GM19468 (cell line): Measurements from ENCODE around the gene S100P.
"Not testable (repeated sequence)": the region's sequence is repeated elsewhere in the genome, so short reads cannot be mapped to it uniquely, and the experiment has no call there.

Experiments used
- ATAC-seq: cut with Tn5 transposase; IDR thresholded peaks from one replicate; pipeline ENCODE4 v1.9.1; 2021; ENCODE audit warnings: mild to moderate bottlenecking, moderate library complexity, moderate number of reproducible peaks; ENCODE audit not compliant: unreplicated experiment; ENCODE audit errors: extremely low read depth

The S100P gene

DNA sequence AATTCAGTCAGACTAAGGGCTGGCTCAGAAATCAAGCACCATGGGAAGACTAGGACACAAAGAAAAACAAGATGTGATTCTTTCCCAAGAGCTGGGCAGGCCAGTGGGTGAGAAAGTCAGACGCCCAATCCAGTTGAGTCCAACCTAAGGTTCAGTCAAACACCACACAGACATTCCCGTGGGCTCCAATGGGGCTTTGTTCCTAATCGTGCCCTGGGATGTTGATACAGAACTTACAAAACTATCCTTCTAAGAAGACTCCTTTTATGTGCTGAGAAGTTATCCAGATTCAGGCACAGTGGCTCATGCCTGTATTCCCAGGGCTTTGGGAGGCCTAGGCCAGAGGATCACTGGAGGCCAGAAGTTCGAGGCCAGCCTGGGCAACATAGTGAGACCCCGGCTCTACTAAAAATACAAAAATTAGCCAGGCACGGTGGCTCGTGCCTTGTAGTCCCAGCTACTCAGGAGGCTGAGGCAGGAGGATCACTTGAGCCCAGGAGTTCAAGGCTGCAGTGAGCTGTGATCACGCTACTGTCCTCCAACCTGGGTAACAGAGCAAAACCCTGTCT lies 26.0 kb downstream of the S100P start:
- no peak for ATAC-seq

DNA sequence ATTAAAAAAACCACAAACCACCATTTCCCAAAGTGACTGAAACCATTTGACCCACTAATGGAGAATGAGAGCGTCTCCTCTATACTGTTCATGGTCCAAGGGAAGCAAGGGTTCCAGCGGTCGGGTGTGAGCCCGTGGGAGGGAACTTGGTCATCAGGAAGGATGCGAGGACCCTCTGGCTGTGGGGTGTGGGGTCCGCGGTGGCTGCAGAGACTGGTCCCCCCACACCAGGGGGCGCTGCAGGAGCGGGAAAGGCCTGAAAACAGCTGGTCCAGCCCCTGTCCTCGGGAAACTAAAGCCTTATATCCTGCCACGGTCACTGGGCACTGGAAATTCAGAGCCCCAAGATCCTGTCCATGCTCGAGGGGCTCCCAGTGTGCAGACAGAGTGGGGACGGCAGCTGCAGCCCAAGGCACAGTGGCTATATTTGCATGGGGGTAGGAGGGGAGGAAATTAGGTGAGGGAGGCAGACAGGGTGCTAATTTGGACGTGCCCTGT lies 26.6 kb downstream of the S100P start:
- ATAC-seq: no peak

DNA sequence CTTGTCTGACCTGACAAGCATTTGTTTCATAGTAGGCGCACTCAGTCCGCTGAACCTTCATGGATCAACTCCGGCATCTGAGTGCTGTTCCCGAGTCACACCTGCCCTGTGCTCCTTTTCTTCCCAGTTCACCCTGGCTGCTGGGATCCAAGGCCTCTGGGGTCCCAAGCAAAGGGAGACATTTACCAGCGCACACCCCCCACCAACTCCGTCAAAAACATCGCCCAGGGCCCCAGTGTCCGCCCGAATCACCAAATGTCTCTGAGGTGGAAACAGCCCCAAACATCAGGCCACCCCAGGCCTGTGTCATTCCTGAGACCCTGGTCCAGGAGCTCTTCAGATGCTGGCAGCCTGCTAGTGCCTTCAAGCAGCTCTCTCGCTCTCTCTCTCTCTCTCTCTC lies 27.4 kb downstream of the S100P start:
- ATAC-seq: no peak

DNA sequence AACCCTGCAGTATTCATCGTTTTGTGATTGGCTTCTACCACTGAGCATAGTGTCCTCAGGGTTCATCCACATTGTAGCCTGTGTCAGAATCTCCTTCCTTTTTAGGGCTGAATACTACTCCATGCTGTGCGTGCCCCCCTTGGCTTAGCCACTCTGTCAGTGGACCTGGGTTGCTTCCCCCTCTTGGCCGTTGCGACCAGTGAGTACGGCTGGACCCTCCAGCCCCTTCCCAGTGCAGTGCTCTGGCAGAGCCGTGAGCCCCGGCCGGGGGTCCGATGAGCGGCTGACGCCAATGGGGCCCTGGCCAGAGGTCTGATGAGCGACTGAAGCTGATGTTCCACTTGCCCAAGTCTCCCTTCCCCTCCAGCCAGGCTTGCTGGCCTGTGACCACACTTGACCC lies 29.2 kb downstream of the S100P start:
- no peak for ATAC-seq

DNA sequence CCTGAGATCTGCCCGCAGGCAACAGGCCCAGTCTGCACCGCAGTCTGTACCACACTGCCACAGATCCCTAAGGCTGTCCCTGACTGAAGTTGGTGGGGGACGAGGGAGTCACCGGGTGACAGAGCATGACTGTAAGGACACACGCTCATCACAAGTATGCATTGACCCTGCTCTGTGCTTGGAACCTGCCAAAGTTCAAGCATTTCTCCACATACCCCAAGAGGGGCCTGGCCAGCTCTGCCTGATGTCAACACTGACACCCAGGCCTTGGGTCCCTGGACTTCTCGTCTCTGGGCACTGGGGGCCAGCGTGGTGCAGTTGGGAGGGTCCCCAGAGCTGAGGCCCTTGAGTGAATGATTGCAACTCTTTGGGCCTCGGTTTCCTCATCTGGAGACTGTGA lies 30.2 kb downstream of the S100P start:
- ATAC-seq: no peak

DNA sequence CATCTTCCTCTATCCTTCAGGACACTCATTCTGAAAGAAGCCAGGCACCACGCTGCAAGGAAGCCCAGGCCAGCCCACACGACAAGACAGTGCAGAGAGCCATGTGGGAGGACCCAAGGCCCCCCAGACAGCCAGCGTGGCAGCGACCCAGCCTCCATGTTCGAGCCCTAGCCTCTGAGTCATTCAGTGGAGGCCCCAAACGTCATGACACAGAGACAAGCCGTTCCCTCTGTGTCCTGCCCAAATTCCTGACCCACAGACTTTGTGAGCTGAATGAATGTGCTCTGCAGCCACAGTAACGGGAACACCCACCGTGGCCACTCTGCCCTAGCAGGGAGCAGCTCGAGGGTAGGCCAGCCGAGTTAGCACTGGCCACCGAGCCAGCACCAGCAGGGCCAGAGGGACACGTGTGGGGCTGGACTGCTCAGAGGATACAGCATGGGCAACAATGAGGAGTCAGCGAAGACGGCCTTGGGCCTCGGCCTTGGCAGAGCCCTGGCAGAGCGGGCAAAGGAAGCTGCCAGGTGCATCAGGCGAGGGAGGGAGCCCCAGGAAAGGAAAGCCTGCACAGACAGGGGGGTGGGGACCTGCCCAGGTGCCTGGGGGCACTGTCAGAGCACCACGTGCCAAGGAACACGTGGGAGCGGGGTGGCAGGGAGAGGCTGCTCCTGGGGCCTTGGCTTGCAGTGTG lies 30.9 kb downstream of the S100P start:
- ATAC-seq: no peak

DNA sequence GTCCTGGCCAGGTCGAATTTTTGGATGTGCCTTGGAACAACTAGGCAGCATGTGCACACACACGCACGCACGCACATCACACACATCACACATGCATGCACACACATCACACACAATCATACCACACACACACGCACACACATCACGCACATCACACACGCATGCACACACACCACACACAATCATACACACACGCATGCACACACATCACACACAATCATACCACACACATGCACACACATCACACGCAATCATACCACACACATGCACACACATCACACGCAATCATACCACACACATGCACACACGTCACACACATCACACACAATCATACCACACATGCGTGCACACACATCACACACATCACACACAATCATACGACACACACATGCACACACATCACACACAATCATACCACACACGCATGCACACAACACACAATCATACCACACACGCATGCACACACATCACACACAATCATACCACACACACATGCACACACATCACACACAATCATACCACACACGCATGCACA lies 31.8 kb downstream of the S100P start:
- ATAC-seq: not testable (repeated sequence)

DNA sequence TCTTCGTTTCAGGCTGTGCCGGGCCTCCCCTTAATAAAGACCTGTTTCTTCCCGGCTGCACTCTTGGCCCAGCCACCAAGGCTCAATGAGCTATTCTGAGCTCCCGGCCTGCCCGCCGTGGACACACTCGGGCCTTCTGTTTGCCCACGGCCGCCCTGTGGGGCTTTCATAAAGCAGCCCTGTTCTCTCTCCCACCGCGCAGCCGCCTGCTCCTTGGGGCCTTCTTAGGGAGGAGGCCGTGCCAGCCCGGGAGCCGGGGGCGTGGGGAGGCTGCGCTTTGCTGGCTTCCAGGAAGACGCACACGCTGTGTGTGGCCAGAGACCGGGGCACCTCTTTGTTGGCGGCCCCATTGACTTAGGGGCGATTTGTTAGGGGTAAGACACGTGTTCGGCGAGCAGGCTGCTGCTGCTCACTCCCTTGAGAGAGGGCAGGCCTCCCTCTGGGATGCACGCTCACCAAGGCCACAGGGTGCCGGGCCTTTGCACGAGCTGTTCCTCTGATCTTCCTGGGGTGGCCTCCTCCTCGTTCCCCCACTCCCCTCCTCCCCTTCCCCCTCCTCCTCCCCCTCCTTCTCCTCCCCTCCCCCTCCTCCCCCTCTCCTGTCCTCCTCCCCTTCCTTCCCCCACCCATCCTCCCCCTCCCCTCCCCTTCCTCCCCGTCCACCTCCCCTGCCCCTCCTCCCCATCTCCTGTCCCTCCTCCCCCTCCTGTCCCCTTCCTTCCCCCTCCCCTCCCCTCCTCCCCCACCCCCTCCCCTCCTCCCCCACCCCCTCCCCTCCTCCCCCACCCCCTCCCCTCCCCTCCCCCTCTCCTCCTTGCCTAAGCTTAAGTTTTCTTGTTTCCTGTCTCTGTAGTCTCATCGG lies 33.6 kb downstream of the S100P start:
- no peak for ATAC-seq

DNA sequence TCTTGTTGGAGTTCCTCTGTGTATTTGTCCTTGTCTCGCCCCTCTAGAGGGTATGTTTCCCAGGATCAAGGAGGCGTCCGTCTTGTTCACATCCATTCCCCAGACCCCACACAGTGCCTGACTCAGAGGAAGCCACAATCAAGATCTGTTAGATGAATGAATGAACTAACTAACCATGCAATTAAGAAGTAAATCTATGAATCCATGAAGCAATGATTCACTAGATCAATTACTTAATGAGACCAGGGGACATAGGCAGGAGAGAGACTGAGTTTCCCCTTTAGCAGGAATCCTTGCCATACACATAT lies 34.2 kb downstream of the S100P start:
- no peak for ATAC-seq

DNA sequence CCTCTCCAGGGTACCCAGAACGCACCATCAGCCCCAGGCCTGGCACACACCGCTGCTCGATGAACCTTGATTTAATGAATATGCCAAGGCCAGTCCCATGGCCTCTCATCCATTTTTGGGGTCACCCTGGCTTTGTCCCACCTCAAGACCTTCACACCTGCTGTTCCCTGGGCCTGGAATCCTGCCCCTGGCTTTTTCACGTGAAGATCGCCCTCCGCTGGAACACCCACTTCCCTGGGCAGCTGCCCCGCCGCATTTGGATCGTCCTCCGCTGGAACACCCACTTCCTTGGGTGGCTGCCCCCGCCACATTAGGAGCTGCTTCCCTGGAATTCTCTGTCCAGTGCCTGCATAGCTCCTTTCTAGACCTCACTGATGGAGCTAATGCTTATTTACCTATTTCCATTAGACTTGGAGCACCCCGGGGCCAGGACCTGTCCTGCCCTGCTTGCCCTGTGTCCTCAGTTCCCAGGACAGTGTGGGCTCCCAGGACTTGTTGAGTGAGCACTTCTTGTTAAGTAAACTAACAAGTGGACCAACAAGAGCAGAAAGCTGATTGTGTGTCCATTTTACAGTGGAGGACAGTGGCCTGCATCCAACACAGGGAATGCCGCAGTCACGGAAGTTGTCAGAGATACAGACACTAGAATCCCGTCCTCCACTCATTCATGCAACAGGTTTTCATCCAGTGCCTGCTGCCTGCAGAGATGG lies 34.8 kb downstream of the S100P start:
- ATAC-seq: no peak

DNA sequence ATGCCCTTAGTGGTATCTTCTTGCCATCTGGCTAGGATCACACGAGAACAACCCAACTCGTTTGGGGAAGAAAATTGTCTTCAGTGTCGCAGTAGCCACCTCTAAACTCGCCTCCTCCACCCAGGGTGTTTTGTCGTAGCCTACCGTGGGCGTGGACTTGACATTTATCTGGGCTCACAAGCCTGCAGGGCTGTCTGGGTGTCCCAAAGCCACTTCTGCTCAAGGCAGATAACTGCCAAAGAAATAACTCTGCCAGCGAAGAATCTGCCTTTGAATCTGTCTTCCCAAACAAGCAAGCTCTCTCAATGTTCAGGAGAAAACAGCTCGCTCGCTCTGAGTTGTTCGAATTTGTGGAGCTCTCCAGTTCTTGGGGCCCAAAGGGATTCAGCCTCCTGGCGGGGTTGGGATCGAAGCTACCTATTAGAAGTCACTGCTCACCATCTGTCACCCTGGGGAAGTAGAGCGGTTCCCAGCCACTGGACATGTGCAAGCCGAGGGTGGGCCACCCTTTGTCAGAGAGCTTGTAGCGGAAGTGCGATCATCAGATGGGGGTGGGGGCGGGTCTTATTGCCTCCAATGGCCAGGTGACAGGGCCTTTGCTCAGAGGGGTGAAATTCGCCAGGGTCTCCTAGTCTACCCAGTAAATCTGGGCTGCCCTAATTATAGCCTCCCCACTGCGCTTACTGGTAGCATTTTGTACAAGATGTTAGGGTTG lies 37.1 kb downstream of the S100P start:
- ATAC-seq: no peak

DNA sequence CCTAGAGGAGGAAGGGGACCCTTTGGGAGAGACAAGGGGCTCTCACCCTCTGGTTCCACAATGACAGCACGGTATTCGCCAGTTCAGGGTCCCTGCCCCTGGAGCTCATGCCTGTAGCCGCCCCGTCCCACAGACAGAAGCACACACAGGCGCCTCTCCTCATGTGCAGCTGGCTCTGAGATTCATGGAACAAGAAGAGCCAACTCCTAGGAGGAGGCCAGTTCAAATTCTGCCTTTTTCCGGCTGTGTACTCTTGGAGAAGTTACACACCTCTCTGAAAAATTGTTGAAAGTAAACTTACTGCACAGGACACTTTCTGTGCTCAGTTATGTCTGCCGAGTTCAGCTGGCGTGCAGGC lies 37.6 kb downstream of the S100P start:
- ATAC-seq: no peak

DNA sequence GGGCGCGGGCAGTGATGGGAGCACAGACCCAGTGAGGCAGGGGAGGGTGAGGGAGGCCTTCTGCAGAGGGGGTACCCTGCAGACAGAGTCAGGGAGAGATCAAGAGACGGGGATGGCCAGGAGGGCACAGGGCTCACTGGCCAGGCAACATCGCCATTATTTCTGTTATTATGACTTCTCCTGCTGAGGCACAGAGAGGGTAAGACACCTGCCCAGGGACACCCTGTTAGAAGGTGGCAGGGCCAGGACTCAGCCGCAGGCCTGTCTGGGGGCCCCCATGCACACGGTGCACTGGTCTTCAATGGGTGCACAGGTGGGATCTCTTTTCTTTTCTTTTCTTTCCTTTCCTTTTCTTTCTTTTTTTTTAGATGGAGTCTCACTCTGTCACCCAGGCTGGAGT lies 38.1 kb downstream of the S100P start:
- no peak for ATAC-seq

DNA sequence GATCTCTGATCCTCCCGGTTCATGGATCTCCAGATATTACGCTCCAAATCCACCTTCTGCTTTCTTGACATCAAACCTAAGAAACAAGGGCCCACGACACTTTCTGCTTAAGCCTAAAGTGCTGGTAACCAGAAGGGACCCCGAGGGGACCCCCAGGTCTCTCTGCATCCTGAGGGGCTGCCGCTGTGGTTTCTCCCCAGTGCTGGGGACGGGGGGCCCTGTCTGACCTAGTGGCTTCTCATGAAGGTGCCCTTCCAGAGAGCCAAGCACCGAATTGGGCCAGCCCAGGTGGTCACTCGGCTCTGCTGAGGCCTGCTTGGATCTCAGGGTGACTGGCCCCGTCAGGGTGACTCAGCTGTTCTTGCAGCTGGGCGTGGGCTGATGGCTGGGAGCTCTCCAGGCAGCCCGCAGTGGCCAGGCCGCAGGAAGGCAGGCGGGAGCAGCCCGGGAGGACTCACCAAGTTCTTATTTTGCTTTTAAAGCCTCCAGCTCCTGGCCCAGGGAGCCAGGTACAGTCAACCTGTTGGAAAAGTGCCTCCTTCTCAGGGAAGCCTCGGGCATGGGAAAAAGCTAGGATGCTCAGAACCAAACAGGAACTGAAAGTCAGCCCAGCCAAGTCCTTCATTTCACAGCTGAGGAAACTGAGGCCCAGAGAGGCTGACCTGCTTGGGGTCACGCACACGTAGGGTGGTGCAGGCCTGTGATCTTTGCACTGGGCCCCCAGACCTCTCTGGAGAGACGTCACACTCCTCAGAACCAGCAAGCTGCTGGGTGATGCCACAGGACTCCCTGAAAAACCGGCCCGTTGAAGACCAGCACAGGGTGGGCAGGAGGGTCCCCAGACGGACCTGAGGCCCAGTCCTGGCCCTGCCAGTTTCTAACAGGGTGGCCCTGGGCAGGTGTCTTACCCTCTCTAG lies 39.0 kb downstream of the S100P start:
- no peak for ATAC-seq

DNA sequence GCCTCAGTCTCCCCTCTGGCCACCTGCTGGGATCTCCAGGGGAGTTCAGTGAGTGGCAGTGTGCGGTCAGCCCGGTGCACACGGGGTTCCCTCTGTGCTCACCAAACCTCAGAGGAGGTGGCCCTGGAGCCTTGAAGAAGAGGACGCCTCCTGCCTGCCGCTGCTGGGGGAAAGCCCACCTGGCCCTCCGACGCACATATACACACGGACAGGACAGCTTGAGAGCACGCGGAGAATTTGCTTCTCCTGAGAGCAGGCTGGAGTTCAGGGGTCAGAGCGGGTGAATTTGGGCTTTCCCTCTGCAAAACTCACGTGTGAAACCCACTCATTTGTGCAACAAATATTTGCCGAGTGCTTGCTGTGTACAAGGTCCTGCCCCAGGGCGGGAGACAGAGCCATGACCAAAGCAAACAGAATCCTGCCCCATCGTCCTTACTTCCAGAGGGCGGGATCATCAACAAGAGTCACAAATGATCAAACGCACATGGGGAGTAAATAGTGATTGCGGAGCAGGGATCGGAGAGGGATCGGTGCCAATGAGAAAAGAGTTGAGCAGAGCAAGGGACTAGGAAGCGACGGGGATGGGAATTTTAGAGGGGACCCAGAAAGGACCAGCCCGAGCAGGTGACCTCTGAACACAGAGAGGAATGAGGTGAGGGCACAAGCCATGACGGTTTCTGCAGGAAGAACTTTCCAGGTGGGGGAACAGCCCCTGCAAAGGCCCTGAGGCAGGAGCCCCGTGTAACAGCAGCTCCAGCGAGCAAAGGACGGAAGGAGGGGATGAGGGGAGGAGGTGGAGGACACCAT lies 39.9 kb downstream of the S100P start:
- ATAC-seq: no peak

DNA sequence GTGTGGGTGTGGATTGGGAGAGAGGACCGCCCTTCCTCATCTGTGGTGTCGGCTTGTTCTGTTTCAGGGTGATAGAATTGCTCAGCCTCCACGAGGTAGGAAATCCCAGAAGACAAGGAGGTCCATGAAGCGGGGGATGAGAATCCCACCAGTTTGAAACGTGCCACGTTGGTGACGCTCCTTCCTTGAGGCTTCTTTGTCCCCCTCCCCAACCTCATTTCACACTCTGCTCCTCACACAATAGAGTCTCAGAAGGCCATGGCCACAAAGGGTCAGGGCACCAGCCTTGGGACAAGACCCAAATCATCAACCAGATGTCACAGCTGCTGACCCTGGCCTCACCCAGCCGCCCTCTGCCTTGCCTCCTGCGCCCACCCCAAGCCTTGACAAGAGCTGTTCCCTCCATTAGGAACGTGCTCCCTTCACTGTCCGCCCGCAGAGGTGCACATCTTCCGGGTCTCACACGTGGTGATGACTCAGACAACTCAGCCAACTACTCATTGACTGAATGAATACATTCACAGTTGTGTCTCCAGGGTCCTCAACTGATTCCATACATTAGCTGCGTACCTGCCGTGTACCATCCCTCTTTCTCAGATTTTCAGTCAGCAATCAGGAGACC lies 40.6 kb downstream of the S100P start:
- no peak for ATAC-seq

DNA sequence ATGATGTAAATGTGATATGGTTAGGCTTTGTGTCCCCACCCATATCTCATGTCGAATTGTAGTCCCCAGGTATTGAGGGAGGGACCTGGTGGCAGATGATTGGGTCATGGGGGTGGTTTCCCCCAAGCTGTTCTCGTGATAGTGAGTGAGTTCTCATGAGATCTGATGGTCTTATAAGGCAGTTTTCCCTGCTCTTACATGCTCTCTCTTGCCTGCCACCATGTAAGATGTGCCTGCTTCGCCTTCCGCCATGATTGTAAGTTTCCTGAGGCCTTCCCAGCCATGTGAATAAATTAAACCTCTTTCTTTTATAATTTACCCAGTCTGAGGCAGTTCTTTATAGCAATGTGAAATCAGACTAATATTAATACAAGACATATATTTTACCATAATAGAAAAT lies 46.2 kb downstream of the S100P start:
- no peak for ATAC-seq

DNA sequence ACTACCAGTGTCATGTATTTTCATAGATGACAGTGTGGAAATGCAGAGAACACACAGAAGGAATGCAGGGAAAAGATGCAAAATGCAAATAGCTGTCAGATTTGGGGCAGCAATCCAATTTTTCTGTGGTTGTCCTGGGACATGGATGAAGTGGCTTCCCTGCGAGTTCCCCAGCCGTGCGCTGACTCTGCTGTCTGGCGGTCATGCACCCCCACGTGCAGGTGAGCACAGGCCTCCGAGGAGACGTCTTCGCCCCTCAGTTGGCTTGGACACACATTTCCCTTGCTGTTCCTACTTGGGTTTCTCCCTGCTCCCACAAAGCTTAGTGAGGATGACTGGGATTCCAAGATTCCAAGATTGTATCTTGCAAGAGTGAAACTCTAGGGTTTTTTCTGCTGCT lies 46.7 kb downstream of the S100P start:
- no peak for ATAC-seq
